H1 (cell line): ENCODE measurements around the gene PDK2. TPM values are rescaled to one million over a fixed set of nuclear protein-coding genes. Genes with fewer than 3 reads are reported as not detected.

ENCODE experiments used
- CTCF ChIA-PET: fragments of 300-600 bp; sonication (Branson Sonifier 250); formaldehyde crosslinking; loops from one replicate; lab custom pipeline; 2021; ENCODE audit not compliant: partially characterized antibody; lab: Charles Lee
- POLR2A ChIA-PET: fragments of 300-600 bp; sonication (Branson Sonifier 250); formaldehyde crosslinking; loops from one replicate; lab custom pipeline; 2021; ENCODE audit warnings: inconsistent platforms; ENCODE audit not compliant: partially characterized antibody; lab: Charles Lee
- DNase-seq, 2 experiments: peaks; one replicate each; pipeline versions ENCODE4 v3.0.0 to v3.0.0-alpha.2; 2010 to 2022; ENCODE audit warnings: low spot score in 2 of 2, low read depth in 1 of 2, mixed read lengths in 1 of 2
- FAIRE-seq: peaks from 2 replicates; lab custom pipeline; 2011; peaks lifted over from hg19 to GRCh38; lab: Jason Lieb, UNC
- H2AFZ ChIP-seq: 2 replicates; pipeline ENCODE4 v1.8.1; 2012; ENCODE audit warnings: low read length, inconsistent platforms
- H2AK5ac ChIP-seq: 2 replicates; pipeline ENCODE4 v1.6.1; 2013; ENCODE audit warnings: low read depth, low read length
- H2BK120ac ChIP-seq: replicated peaks from 2 replicates; pipeline ENCODE3; 2013; ENCODE audit warnings: low read depth, low read length, inconsistent platforms
- H2BK12ac ChIP-seq: 2 replicates; pipeline ENCODE4 v1.6.1; 2013; ENCODE audit warnings: low read depth, low read length
- H2BK15ac ChIP-seq: 2 replicates; pipeline ENCODE4 v1.6.1; 2013; ENCODE audit warnings: low read length
- H2BK20ac ChIP-seq: 2 replicates; pipeline ENCODE4 v1.6.1; 2013; ENCODE audit warnings: low read length
- H2BK5ac ChIP-seq: 2 replicates; pipeline ENCODE4 v1.6.1; 2013; ENCODE audit warnings: low read depth, low read length
- H3K14ac ChIP-seq: 2 replicates; pipeline ENCODE4 v1.6.1; 2013; ENCODE audit warnings: inconsistent platforms; ENCODE audit not compliant: insufficient read length
- H3K18ac ChIP-seq: 2 replicates; pipeline ENCODE4 v1.6.1; 2013; ENCODE audit warnings: low read length; ENCODE audit errors: extremely low read depth
- H3K23ac ChIP-seq: 2 replicates; pipeline ENCODE4 v1.6.1; 2013; ENCODE audit warnings: inconsistent platforms; ENCODE audit not compliant: insufficient read length
- H3K23me2 ChIP-seq: 2 replicates; pipeline ENCODE4 v1.6.1; 2013; ENCODE audit warnings: low read depth, low read length
- H3K27ac ChIP-seq: 2 replicates; pipeline ENCODE4 v1.6.1; 2011; ENCODE audit warnings: low read depth, low read length, inconsistent platforms
- H3K27me3 ChIP-seq, 4 experiments: replicated peaks in 1 of 4; 1 replicate in 1 of 4; 2 replicates in 3 of 4; pipeline versions ENCODE4 v1.6.1 to v1.8.1; 2011 to 2013; ENCODE audit warnings: low read length in 3 of 4, mild to moderate bottlenecking in 3 of 4, inconsistent platforms in 2 of 4, mixed read lengths in 2 of 4, moderate library complexity in 1 of 4; ENCODE audit not compliant: control insufficient read depth in 3 of 4, insufficient read depth in 3 of 4; ENCODE audit errors: extremely low read depth in 1 of 4
- H3K36me3 ChIP-seq, 4 experiments: 2 replicates each; pipeline versions ENCODE4 v1.6.1 to v1.8.1; 2011 to 2013; ENCODE audit warnings: mild to moderate bottlenecking in 4 of 4, low read length in 3 of 4, moderate library complexity in 2 of 4, control low read depth in 1 of 4, inconsistent platforms in 1 of 4; ENCODE audit not compliant: insufficient read depth in 4 of 4, control insufficient read depth in 2 of 4
- H3K4ac ChIP-seq: replicated peaks from 2 replicates; pipeline ENCODE3; 2013; ENCODE audit warnings: low read length, low read depth, mixed read lengths, inconsistent platforms; ENCODE audit not compliant: insufficient read length
- H3K4me1 ChIP-seq, 4 experiments: replicated peaks in 1 of 4; 1 replicate in 1 of 4; 2 replicates in 3 of 4; pipeline versions ENCODE4 v1.6.1 to v1.8.1; 2011 to 2013; ENCODE audit warnings: low read length in 3 of 4, inconsistent platforms in 2 of 4, mixed read lengths in 1 of 4; ENCODE audit not compliant: insufficient read depth in 4 of 4, control insufficient read depth in 3 of 4
- H3K4me2 ChIP-seq, 2 experiments: 2 replicates each; pipeline versions ENCODE4 v1.6.1 to v1.8.1; 2011 to 2013; ENCODE audit warnings: low read depth in 2 of 2, low read length in 2 of 2, control low read depth in 1 of 2, inconsistent platforms in 1 of 2, mild to moderate bottlenecking in 1 of 2; ENCODE audit not compliant: insufficient read depth in 1 of 2
- H3K4me3 ChIP-seq, 4 experiments: fragments of 200-600, 300-600 bp in 1 of 4; sonication (generic), shearing (Covaris generic), sonication (Bioruptor Twin) in 1 of 4; 2 replicates each; pipeline versions ENCODE4 v1.5.1 to v1.8.1; 2011 to 2016; ENCODE audit warnings: low read length in 4 of 4, low read depth in 3 of 4, control low read depth in 2 of 4, inconsistent platforms in 2 of 4, mild to moderate bottlenecking in 2 of 4, mixed read lengths in 1 of 4, moderate library complexity in 1 of 4; ENCODE audit not compliant: insufficient read depth in 2 of 4; ENCODE audit errors: extremely low read depth in 1 of 4
- H3K56ac ChIP-seq: replicated peaks from 2 replicates; pipeline ENCODE3; 2013; ENCODE audit warnings: low read depth, mild to moderate bottlenecking, mixed read lengths, low read length, inconsistent platforms; ENCODE audit not compliant: insufficient read length
- H3K79me1 ChIP-seq: 2 replicates; pipeline ENCODE4 v1.6.1; 2013; ENCODE audit warnings: low read depth, low read length, control low read depth
- H3K79me2 ChIP-seq, 2 experiments: 2 replicates each; pipeline versions ENCODE4 v1.6.1 to v1.8.1; 2012 to 2013; ENCODE audit warnings: low read length in 2 of 2, mild to moderate bottlenecking in 2 of 2, inconsistent platforms in 1 of 2; ENCODE audit not compliant: insufficient read depth in 2 of 2, control insufficient read depth in 1 of 2
- H3K9ac ChIP-seq, 4 experiments: replicated peaks in 1 of 4; 1 replicate in 1 of 4; 2 replicates in 3 of 4; pipeline versions ENCODE4 v1.6.1 to v1.8.1; 2011 to 2013; ENCODE audit warnings: low read depth in 3 of 4, low read length in 3 of 4, control low read depth in 2 of 4, mild to moderate bottlenecking in 2 of 4, moderate library complexity in 2 of 4, inconsistent platforms in 1 of 4; ENCODE audit errors: extremely low read depth in 1 of 4
- H3K9me3 ChIP-seq, 2 experiments: 2 replicates each; pipeline versions ENCODE4 v1.6.1 to v1.8.1; 2012 to 2013; ENCODE audit warnings: mild to moderate bottlenecking in 2 of 2, moderate library complexity in 2 of 2, control low read depth in 1 of 2, inconsistent platforms in 1 of 2, low read depth in 1 of 2, low read length in 1 of 2, mixed read lengths in 1 of 2; ENCODE audit not compliant: insufficient read depth in 2 of 2
- H4K20me1 ChIP-seq, 2 experiments: replicated peaks in 1 of 2; 2 replicates each; pipeline versions ENCODE3 to v1.8.1; 2011 to 2013; ENCODE audit warnings: inconsistent platforms in 2 of 2, low read length in 2 of 2, mild to moderate bottlenecking in 1 of 2; ENCODE audit not compliant: insufficient read depth in 2 of 2, control insufficient read depth in 1 of 2
- H4K5ac ChIP-seq: 2 replicates; pipeline ENCODE4 v1.6.1; 2013; ENCODE audit warnings: low read length, low read depth, mixed read lengths, inconsistent platforms; ENCODE audit not compliant: insufficient read length
- H4K8ac ChIP-seq: 2 replicates; pipeline ENCODE4 v1.8.0; 2013; ENCODE audit warnings: mild to moderate bottlenecking, moderate library complexity, low read length, inconsistent platforms; ENCODE audit not compliant: insufficient read depth; ENCODE audit errors: extremely low read depth
- H4K91ac ChIP-seq: replicated peaks from 2 replicates; pipeline ENCODE3; 2013; ENCODE audit warnings: low read length, mixed read lengths, inconsistent platforms; ENCODE audit not compliant: insufficient read length
- ASH2L ChIP-seq: fragments of 200-600, 300-600 bp; sonication (generic); IDR thresholded peaks from one replicate; pipeline ENCODE4 v1.7.1; 2017; ENCODE audit warnings: low read length
- BACH1 ChIP-seq: IDR thresholded peaks from 2 replicates; pipeline ENCODE4 v1.6.1; 2012; ENCODE audit warnings: low read length, improper control_type of control experiment
- CBX5 ChIP-seq: fragments of 300-800, 300-1000 bp; sonication (generic); IDR thresholded peaks from 2 replicates; pipeline ENCODE4 v1.7.1; 2016; ENCODE audit warnings: antibody characterized with exemption, low read length, low read depth
- CHD1 ChIP-seq: IDR thresholded peaks from 2 replicates; pipeline ENCODE4 v1.6.1; 2012; ENCODE audit warnings: low read depth, low read length, improper control_type of control experiment
- EGR1 ChIP-seq: IDR thresholded peaks from 2 replicates; pipeline ENCODE4 v1.6.1; 2011; ENCODE audit warnings: low read depth, low read length, borderline replicate concordance
- EZH2 ChIP-seq: fragments of 200-600 bp; sonication (generic); IDR thresholded peaks from 2 replicates; pipeline ENCODE4 v1.7.1; 2012; ENCODE audit warnings: low read depth, mild to moderate bottlenecking, moderate library complexity, low read length, inconsistent platforms; ENCODE audit not compliant: severe bottlenecking
- NANOG ChIP-seq: IDR thresholded peaks from 2 replicates; pipeline ENCODE4 v1.6.1; 2011; ENCODE audit warnings: low read length, low read depth, mild to moderate bottlenecking, inconsistent platforms; ENCODE audit not compliant: insufficient read depth, poor library complexity, severe bottlenecking
- RNF2 ChIP-seq: fragments of 200-900, 300-1000 bp; sonication (generic); IDR thresholded peaks from 2 replicates; pipeline ENCODE4 v1.7.1; 2016; ENCODE audit warnings: borderline replicate concordance, low read depth, mild to moderate bottlenecking, antibody characterized with exemption, low read length; ENCODE audit not compliant: poor library complexity, severe bottlenecking; ENCODE audit errors: missing control alignments
- TBP ChIP-seq: IDR thresholded peaks from 2 replicates; pipeline ENCODE4 v1.6.1; 2011; ENCODE audit warnings: low read depth, low read length, improper control_type of control experiment
- TCF12 ChIP-seq: IDR thresholded peaks from 2 replicates; pipeline ENCODE4 v1.6.1; 2011; ENCODE audit warnings: low read depth, mild to moderate bottlenecking, low read length
- WGBS, 2 experiments: shearing (Covaris generic) in 1 of 2; methylation state at CpG; one replicate each; pipeline versions ENCODE4 v1.1.6 to v1.1.7; 2013 to 2015; ENCODE audit warnings: low lambda C conversion rate in 2 of 2, mixed read lengths in 2 of 2, inconsistent platforms in 1 of 2, low coverage in 1 of 2, missing lambda C conversion rate in 1 of 2; ENCODE audit not compliant: insufficient replicate concordance in 2 of 2, insufficient coverage in 1 of 2, insufficient read length in 1 of 2; ENCODE audit errors: extremely low coverage in 1 of 2, missing lambda C conversion rate in 1 of 2; 5-methylcytosine and 5-hydroxymethylcytosine counted together
- polyA plus RNA-seq, 7 experiments: library from polyadenylated mRNA; depleted of rRNA in 3 of 7; stranded (reverse) in 5 of 7; unstranded in 2 of 7; fragments of >200 nt in 5 of 7; fragments of 200-250 nt in 2 of 7; gene quantifications; 1 replicate in 5 of 7; 2 replicates in 1 of 7; 4 replicates in 1 of 7; pipeline versions ENCODE4 v1.2.1 to v1.2.3, GENCODE V29; 2011 to 2013; ENCODE audit warnings: missing spikeins in 2 of 7, mixed read lengths in 2 of 7
- total RNA-seq: library from RNA; stranded (reverse); fragmentation: NEBNext Ultra II Directional; extraction: Animal tissue kit (Norgen Biotek cat#: 25700); gene quantifications from 2 replicates; pipeline ENCODE4 v1.2.1, GENCODE V29; 2021

Gene PDK2
- total and polyA plus RNA-seq, 2 of the 8 experiments (the other 6 are each of a cell fraction or from before 2014, with no cell fraction given): 18.3 to 121 TPM

GRCh38 chr17:50128441-50129352 lies 33.5 kb downstream of the PDK2 start:
- peak; percentile 52 for FAIRE-seq
- peak in 1 of 2 experiments; percentile 84 for DNase-seq
- POLR2A ChIA-PET: interaction anchor here (0.7 to 3.5 kb wide), 10 partner anchors 10 to 421 kb away, joined by 3 to 13 read pairs (median 4); no protein-coding TSS in a partner anchor
- Histone ChIP-seq H4K20me1 (no peaks in the 10 kb centered on the region), H3K18ac (peak overlapping the region; percentile 97), H3K27ac (peak overlapping the region; percentile 12; the same call in 1 of the 2 replicates), H2BK15ac (no peak overlapping the region), H2BK20ac (no peak overlapping the region), H3K79me1 (no peaks in the 10 kb centered on the region), H3K4me3 (peak overlapping the region; percentile 37 to 97 (median 74)), H3K23ac (no peak overlapping the region), H4K91ac (peak overlapping the region; percentile 15), H3K56ac (no peak overlapping the region), H3K23me2 (peaks cover 20% of the 10 kb centered on the region), H3K4ac (no peak overlapping the region), H2BK12ac (peak overlapping the region; percentile 5), H2BK5ac (peak overlapping the region; percentile 41; the same call in 1 of the 2 replicates), H3K36me3 (no peaks in the 10 kb centered on the region), H3K9ac (peak overlapping the region in 2 of 4 experiments; percentile 25 to 68; a peak in 4 of 7 replicates), H2AFZ (0 out of 2 replicates have a peak overlapping the region, but pooled peaks have one; percentile 24), H4K8ac (no peak overlapping the region; the same call in none of the 2 replicates), H3K4me2 (peak overlapping the region; percentile 70 to 92), H3K14ac (no peak overlapping the region), H3K79me2 (no peaks in the 10 kb centered on the region), H3K4me1 (peaks cover 9 to 32% (median 27%) of the 10 kb centered on the region in 4 experiments), H2BK120ac (no peak overlapping the region), H3K27me3 (peaks cover 0 to 11% (median 2%) of the 10 kb centered on the region in 4 experiments; a peak in 4 of 7 replicates), H3K9me3 (no peaks in the 10 kb centered on the region), H4K5ac (peak overlapping the region; percentile 5), H2AK5ac (no peak overlapping the region)
- CTCF ChIA-PET: interaction anchor here (1.0 to 23.0 kb wide), 3 partner anchors 10 to 31 kb away, joined by 3 to 412 read pairs (median 299); partner anchors contain the start of genes PDK2 and PPP1R9B
- 9% methylated on average over 29 of the region's 32 CpGs; no CpG with 5 or more reads in 1 of the 2 experiments for WGBS, 2 experiments
- TF ChIP-seq EZH2: no peak
- no peak for TF ChIP-seq TCF12
- TF ChIP-seq CHD1: no peak
- TF ChIP-seq NANOG: no peak
- no peak for TF ChIP-seq TBP
- peak; percentile 80 for TF ChIP-seq EGR1
- TF ChIP-seq BACH1: 0 out of 2 replicates have a peak, but pooled peaks have one; percentile 12
- no peak for TF ChIP-seq CBX5
- TF ChIP-seq RNF2: no peak
- peak; percentile 90 for TF ChIP-seq ASH2L
